ENCODE measurements around the gene SLC47A2.

- no peak for TF ChIP-seq TAF1 (IDR thresholded peaks at IDR 0.05; ENCODE audit: borderline replicate concordance, insufficient read depth, low read length)
- no peak for TF ChIP-seq POLR2AphosphoS5 (IDR thresholded peaks at IDR 0.05; ENCODE audit: low read depth, low read length)
- TF ChIP-seq SIN3A (IDR thresholded peaks at IDR 0.05; ENCODE audit: borderline replicate concordance, insufficient read depth, low read length) = no peak
- no peak for TF ChIP-seq REST (IDR thresholded peaks at IDR 0.05; ENCODE audit: insufficient read depth in 1 of 2, low read depth in 2 of 2, low read length in 2 of 2)
These were observed 29.8 kb downstream of the SLC47A2 start for GRCh38 chr17:19686400-19687090.

Measured in PFSK-1 (cell line).